ENCODE results near the gene MAP3K4.

GRCh38 chr6:161037873-161038228 lies 46.3 kb downstream of the MAP3K4 start:
- no peak for TF ChIP-seq CTCF (conservative IDR thresholded peaks at IDR 0.05; ENCODE audit: low read depth, low read length)
- TF ChIP-seq EZH2 (IDR thresholded peaks at IDR 0.05; ENCODE audit: low read length, unreplicated experiment), result no peak
